HepG2 (cell line): ENCODE measurements around the gene KNG1. TPM values are rescaled to one million over a fixed set of nuclear protein-coding genes. Genes with fewer than 3 reads are reported as not detected.

Experiments
- ATAC-seq: fragments of 200-7000 bp; cut with Tn5 transposase; 3 replicates; pipeline ENCODE4 v1.9.1; 2020; ENCODE audit warnings: mild to moderate bottlenecking, moderate library complexity
- BruUV-seq: library from RNA; stranded (reverse); fragments of 400-500 nt; replicated peaks from 2 replicates; lab custom pipeline; 2021; lab: Mats Ljungman, UMichigan
- CTCF ChIA-PET: fragments of 300-600 bp; formaldehyde crosslinking; extraction: SDS; loops from one replicate; lab custom pipeline; 2021; ENCODE audit warnings: low total read pairs, inconsistent platforms, low intra/inter-chr PET ratio; lab: Yijun Ruan, JAX
- POLR2A ChIA-PET: fragments of 350-600 bp; sonication (Branson Sonifier 250); formaldehyde crosslinking; loops from one replicate; lab custom pipeline; 2020; ENCODE audit warnings: antibody characterized with exemption, inconsistent platforms; lab: Yijun Ruan, JAX
- DNase-seq: peaks from one replicate; pipeline ENCODE4 v3.0.0-alpha.2; 2015; ENCODE audit warnings: low spot score
- FAIRE-seq: peaks from 3 replicates; lab custom pipeline; 2011; peaks lifted over from hg19 to GRCh38; lab: Jason Lieb, UNC
- H2AFZ ChIP-seq: one replicate; pipeline ENCODE4 v1.6.1; 2011; ENCODE audit warnings: low read length, inconsistent platforms
- H3K27ac ChIP-seq: fragments of 300-600 bp; 3 replicates; pipeline ENCODE4 v1.8.0; 2011; ENCODE audit warnings: mixed run types, mild to moderate bottlenecking, mixed read lengths, low read length, inconsistent platforms; ENCODE audit not compliant: insufficient read depth; ENCODE audit errors: extremely low read length
- H3K27me3 ChIP-seq, 2 experiments: fragments of 200-600 bp in 1 of 2; 2 replicates in 1 of 2; 3 replicates in 1 of 2; pipeline versions ENCODE4 v1.6.0 to v1.8.0; 2011; ENCODE audit warnings: low read length in 2 of 2, mild to moderate bottlenecking in 2 of 2, moderate library complexity in 2 of 2, inconsistent platforms in 1 of 2; ENCODE audit not compliant: insufficient read depth in 2 of 2, control insufficient read depth in 1 of 2
- H3K36me3 ChIP-seq, 2 experiments: fragments of 200-600 bp in 1 of 2; replicated peaks in 1 of 2; 2 replicates in 1 of 2; 3 replicates in 1 of 2; pipeline versions ENCODE4 v1.5.1 to v1.8.0; 2011; ENCODE audit warnings: low read length in 2 of 2, inconsistent platforms in 1 of 2; ENCODE audit not compliant: insufficient read depth in 2 of 2, control insufficient read depth in 1 of 2
- H3K4me1 ChIP-seq: 2 replicates; pipeline ENCODE4 v1.5.1; 2012; ENCODE audit warnings: low read length, inconsistent platforms; ENCODE audit not compliant: insufficient read depth
- H3K4me2 ChIP-seq: 2 replicates; pipeline ENCODE4 v1.6.0; 2011; ENCODE audit warnings: low read depth, low read length, inconsistent platforms
- H3K4me3 ChIP-seq, 3 experiments: fragments of 200-600 bp in 1 of 3; sonication (generic), shearing (Covaris generic) in 1 of 3; replicated peaks in 1 of 3; 2 replicates each; pipeline ENCODE4 v1.5.1; 2011 to 2016; ENCODE audit warnings: low read length in 3 of 3, inconsistent platforms in 2 of 3, low read depth in 2 of 3, mild to moderate bottlenecking in 2 of 3, control low read depth in 1 of 3, mixed read lengths in 1 of 3; ENCODE audit not compliant: insufficient read depth in 1 of 3
- H3K79me2 ChIP-seq: one replicate; pipeline ENCODE4 v1.6.1; 2011; ENCODE audit warnings: low read length, inconsistent platforms; ENCODE audit not compliant: insufficient read depth
- H3K9ac ChIP-seq: 2 replicates; pipeline ENCODE4 v1.6.0; 2011; ENCODE audit warnings: mild to moderate bottlenecking, low read depth, low read length, inconsistent platforms; ENCODE audit not compliant: insufficient read depth
- H3K9me3 ChIP-seq: 2 replicates; pipeline ENCODE4 v1.5.1; 2012; ENCODE audit warnings: mild to moderate bottlenecking, low read length
- H4K20me1 ChIP-seq: 2 replicates; pipeline ENCODE4 v1.6.0; 2011; ENCODE audit warnings: inconsistent platforms, mild to moderate bottlenecking, low read length, moderate library complexity; ENCODE audit not compliant: insufficient read depth
- MBNL3 ChIP-seq: fragments of 250-450 bp; sonication (Bioruptor Pico); conservative IDR thresholded peaks from 2 replicates; pipeline ENCODE4 v1.8.0; 2022; ENCODE audit warnings: mild to moderate bottlenecking, inconsistent platforms
- MLLT10 ChIP-seq: sonication (generic); formaldehyde crosslinking; IDR thresholded peaks from 2 replicates; pipeline ENCODE4 v1.4.0; 2020; ENCODE audit warnings: missing genetic modification reagents
- MTA1 ChIP-seq: sonication (generic); formaldehyde crosslinking; IDR thresholded peaks from 2 replicates; pipeline ENCODE4 v1.4.0; 2020; ENCODE audit warnings: missing genetic modification reagents, mild to moderate bottlenecking, borderline replicate concordance
- POLR2AphosphoS5 ChIP-seq: IDR thresholded peaks from 2 replicates; pipeline ENCODE4 v1.6.1; 2012; ENCODE audit warnings: low read depth, low read length
- REL ChIP-seq: sonication (generic); formaldehyde crosslinking; conservative IDR thresholded peaks from 2 replicates; pipeline ENCODE4 v1.8.0; 2022; ENCODE audit warnings: mild to moderate bottlenecking, missing genetic modification reagents, moderate library complexity
- THAP11 ChIP-seq: IDR thresholded peaks from 2 replicates; pipeline ENCODE4 v1.6.1; 2016; ENCODE audit warnings: missing biosample characterization, missing genetic modification reagents
- ZBTB3 ChIP-seq: sonication (generic); formaldehyde crosslinking; IDR thresholded peaks from 2 replicates; pipeline ENCODE4 v1.4.0; 2020; ENCODE audit warnings: low read depth, mild to moderate bottlenecking, moderate library complexity, missing genetic modification reagents, borderline replicate concordance
- ZBTB7B ChIP-seq: sonication (generic); formaldehyde crosslinking; IDR thresholded peaks from 2 replicates; pipeline ENCODE4 v1.4.0; 2020; ENCODE audit warnings: missing genetic modification reagents
- ZNF18 ChIP-seq: sonication (generic); formaldehyde crosslinking; IDR thresholded peaks from 2 replicates; pipeline ENCODE4 v1.8.0; 2022; ENCODE audit warnings: mild to moderate bottlenecking, missing genetic modification reagents; ENCODE audit not compliant: insufficient replicate concordance
- WGBS: methylation state at CpG from one replicate; pipeline ENCODE4 v1.1.6; 2017; ENCODE audit warnings: low lambda C conversion rate; 5-methylcytosine and 5-hydroxymethylcytosine counted together
- in situ Hi-C: cut with HindIII; loops from 2 replicates; pipeline ENCODE4 v1.10.0; 2017; ENCODE audit warnings: low pct_unique_long_range_greater_than_20kb; ENCODE audit not compliant: extremely low pct_ligation_motif_present
- intact Hi-C: fragments of 100-400 bp; cut with micrococcal nuclease; formaldehyde crosslinking; loops from one replicate; pipeline ENCODE4 v1.10.0; 2022; ENCODE audit not compliant: unreplicated experiment
- polyA plus RNA-seq, 8 experiments: library from polyadenylated mRNA; depleted of rRNA in 3 of 8; stranded (reverse) in 7 of 8; unstranded in 1 of 8; fragments of >200 nt; fragmentation: Illumina TruSeq in 4 of 8; extraction: Trizol in 4 of 8; gene quantifications; 2 replicates each; pipeline versions ENCODE4 v1.2.1 to v1.2.3, GENCODE V29; 2011 to 2016; ENCODE audit warnings: low read depth in 4 of 8, missing spikeins in 1 of 8, mixed read lengths in 1 of 8; ENCODE audit not compliant: insufficient read depth in 1 of 8
- total RNA-seq, 5 experiments: library from RNA; depleted of rRNA; stranded (reverse); fragments of >200 nt; fragmentation: Illumina TruSeq; extraction: Trizol; gene quantifications; 2 replicates each; pipeline ENCODE4 v1.2.3, GENCODE V29; 2016; ENCODE audit warnings: low read depth in 1 of 5
- TF ChIP-seq, protein P1 (sequence below): sonication (generic); formaldehyde crosslinking; IDR thresholded peaks from 2 replicates; pipeline ENCODE4 v1.8.0; 2022; ENCODE audit warnings: mild to moderate bottlenecking, missing genetic modification reagents, moderate library complexity
- TF ChIP-seq, protein P2 (sequence below): sonication (generic); formaldehyde crosslinking; IDR thresholded peaks from 2 replicates; pipeline ENCODE4 v1.4.0; 2020; ENCODE audit warnings: mild to moderate bottlenecking, missing genetic modification reagents

Gene KNG1
- total and polyA plus RNA-seq, 2 of the 13 experiments (the other 11 are each of a cell fraction or from before 2014, with no cell fraction given) = 6.5 to 7.0 TPM

DNA sequence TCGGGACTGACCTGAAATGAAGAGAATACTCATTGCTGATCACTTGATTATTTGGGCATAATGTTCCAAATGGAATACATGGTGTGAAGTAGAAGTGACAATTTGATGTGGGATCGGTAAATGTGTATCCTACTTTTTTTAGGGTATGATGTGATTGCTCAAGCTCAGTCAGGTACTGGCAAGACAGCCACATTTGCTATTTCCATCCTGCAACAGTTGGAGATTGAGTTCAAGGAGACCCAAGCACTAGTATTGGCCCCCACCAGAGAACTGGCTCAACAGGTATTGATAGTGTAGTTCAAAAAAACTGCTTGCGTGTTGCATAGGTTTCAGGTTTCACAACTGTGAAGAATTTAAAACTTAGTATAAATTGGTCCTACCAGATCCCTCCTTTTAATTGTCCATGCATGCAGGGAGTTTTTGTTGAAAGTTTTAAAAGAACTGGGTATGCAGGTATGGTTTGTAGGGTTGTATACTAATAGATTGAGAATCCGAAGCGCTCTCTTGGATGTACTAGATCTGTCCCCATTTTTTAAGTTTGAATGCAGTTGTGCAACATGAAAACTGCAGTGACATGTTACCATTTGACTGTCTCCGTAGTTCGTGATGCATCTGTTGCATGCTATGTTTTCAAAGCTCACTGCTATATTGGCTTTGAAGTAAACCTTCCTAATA, 67.8 kb downstream of the KNG1 start (continued):
- no peak for TF ChIP-seq REL (CRISPR knock-in tag)
- 0 out of 2 replicates have a peak, but pooled peaks have one; percentile 21 for TF ChIP-seq POLR2AphosphoS5
- 0 out of 2 replicates have a peak, but pooled peaks have one; percentile 34 for TF ChIP-seq MLLT10
- TF ChIP-seq MBNL3 (CRISPR knock-in tag) = no peak
- no peak for TF ChIP-seq ZNF18 (CRISPR knock-in tag)

GRCh38 chr3:186785495-186786018, 68.4 kb downstream of the KNG1 start:
- POLR2A ChIA-PET = interaction anchor here (1.1 to 3.6 kb wide), 3 partner anchors 42 to 215 kb away, joined by 3 to 26 read pairs (median 14); partner anchors contain the start of gene DNAJB11
- peak overlapping the region; percentile 99 for H3K27ac ChIP-seq
- peak overlapping the region; percentile 82 for H3K4me2 ChIP-seq
- DNase-seq = no peak
- H3K79me2 ChIP-seq = peaks cover 35% of the 10 kb centered on the region
- no peaks in the 10 kb centered on the region; a peak in 1 of 5 replicates for H3K27me3 ChIP-seq
- peak overlapping the region; percentile 100 for H3K9ac ChIP-seq
- H3K4me3 ChIP-seq = peak overlapping the region; percentile 91 to 98 (median 95)
- CTCF ChIA-PET = no interaction called here
- FAIRE-seq = no peak
- BruUV-seq = no TSS peak
- intact Hi-C loops (no loop called here), in situ Hi-C loops (no loop called here)
- H3K4me1 ChIP-seq = peaks cover 43% of the 10 kb centered on the region
- WGBS = 16% methylated on average over 7 of the region's 7 CpGs
- ATAC-seq = no peak
- no peak overlapping the region for H2AFZ ChIP-seq
- no peaks in the 10 kb centered on the region for H3K9me3 ChIP-seq
- H4K20me1 ChIP-seq = peaks cover 67% of the 10 kb centered on the region
- peaks cover 19 to 52% of the 10 kb centered on the region in 2 experiments for H3K36me3 ChIP-seq
- no peak for TF ChIP-seq ZBTB7B (CRISPR knock-in tag)
- TF ChIP-seq ZBTB3 = no peak
- no peak for TF ChIP-seq THAP11 (CRISPR knock-in tag)
- TF ChIP-seq, protein P1, sequence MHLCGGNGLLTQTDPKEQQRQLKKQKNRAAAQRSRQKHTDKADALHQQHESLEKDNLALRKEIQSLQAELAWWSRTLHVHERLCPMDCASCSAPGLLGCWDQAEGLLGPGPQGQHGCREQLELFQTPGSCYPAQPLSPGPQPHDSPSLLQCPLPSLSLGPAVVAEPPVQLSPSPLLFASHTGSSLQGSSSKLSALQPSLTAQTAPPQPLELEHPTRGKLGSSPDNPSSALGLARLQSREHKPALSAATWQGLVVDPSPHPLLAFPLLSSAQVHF = no peak
- TF ChIP-seq, protein P2, sequence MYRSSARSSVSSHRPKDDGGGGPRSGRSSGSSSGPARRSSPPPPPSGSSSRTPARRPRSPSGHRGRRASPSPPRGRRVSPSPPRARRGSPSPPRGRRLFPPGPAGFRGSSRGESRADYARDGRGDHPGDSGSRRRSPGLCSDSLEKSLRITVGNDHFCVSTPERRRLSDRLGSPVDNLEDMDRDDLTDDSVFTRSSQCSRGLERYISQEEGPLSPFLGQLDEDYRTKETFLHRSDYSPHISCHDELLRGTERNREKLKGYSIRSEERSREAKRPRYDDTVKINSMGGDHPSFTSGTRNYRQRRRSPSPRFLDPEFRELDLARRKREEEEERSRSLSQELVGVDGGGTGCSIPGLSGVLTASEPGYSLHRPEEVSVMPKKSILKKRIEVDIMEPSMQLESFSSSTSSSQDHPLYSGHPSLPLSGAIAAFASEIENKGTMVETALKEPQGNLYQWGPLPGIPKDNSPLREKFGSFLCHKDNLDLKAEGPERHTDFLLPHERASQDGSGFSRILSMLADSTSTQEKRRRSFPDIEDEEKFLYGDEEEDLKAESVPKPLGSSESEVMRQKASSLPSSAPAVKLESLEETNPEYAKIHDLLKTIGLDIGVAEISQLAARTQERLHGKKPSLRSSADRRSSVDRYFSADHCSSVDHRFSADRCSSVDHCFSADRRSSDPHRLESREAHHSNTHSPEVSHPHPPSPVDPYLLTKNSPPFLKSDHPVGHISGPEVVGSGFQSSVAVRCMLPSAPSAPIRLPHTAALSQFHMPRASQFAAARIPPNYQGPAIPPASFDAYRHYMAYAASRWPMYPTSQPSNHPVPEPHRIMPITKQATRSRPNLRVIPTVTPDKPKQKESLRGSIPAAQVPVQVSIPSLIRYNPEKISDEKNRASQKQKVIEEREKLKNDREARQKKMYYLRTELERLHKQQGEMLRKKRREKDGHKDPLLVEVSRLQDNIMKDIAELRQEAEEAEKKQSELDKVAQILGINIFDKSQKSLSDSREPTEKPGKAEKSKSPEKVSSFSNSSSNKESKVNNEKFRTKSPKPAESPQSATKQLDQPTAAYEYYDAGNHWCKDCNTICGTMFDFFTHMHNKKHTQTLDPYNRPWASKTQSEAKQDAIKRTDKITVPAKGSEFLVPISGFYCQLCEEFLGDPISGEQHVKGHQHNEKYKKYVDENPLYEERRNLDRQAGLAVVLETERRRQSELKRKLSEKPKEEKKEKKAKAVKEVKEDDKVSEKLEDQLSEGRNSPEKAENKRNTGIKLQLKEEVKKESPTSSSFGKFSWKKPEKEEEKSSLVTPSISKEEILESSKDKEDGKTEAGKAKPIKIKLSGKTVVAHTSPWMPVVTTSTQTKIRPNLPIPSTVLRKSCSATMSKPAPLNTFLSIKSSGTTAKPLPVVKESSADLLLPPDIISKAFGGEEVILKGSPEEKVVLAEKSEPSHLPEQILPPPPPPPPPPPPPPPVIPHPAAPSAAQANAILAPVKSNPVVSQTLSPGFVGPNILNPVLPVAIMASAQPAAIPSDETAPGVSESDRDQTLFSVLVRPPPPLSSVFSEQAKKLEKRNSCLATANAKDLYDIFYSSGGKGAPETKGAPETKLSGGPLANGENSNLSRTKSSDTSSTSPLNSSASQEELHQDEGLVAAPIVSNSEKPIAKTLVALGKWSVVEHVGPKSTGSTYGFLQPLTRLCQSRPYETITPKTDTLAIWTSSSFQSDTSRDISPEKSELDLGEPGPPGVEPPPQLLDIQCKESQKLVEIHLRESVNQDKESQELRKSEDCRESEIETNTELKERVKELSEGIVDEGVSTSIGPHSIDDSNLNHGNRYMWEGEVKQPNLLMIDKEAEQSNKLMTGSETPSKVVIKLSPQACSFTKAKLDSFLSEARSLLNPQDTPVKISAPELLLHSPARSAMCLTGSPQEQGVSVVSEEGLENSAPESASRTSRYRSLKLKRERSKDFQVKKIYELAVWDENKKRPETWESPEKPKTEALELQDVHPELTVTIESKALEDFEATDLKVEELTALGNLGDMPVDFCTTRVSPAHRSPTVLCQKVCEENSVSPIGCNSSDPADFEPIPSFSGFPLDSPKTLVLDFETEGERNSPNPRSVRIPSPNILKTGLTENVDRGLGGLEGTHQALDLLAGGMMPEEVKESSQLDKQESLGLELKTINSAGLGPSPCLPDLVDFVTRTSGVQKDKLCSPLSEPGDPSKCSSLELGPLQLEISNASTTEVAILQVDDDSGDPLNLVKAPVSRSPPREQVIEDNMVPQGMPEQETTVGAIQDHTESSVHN (CRISPR knock-in tag) = no peak
- TF ChIP-seq MTA1 (CRISPR knock-in tag) = no peak
